ENCODE measurements around the gene IL1RAP.

- TF ChIP-seq POLR2A (conservative IDR thresholded peaks at IDR 0.05): no peak
- no peak for TF ChIP-seq ERF (CRISPR knock-in tag; IDR thresholded peaks at IDR 0.05)
- TF ChIP-seq ZNF57 (CRISPR knock-in tag; IDR thresholded peaks at IDR 0.05): no peak
- TF ChIP-seq ELK1 (CRISPR knock-in tag; IDR thresholded peaks at IDR 0.05): no peak
- no peak for TF ChIP-seq CTCF (IDR thresholded peaks at IDR 0.05 in 2 of 3, conservative IDR thresholded peaks at IDR 0.05 in 1 of 3; ENCODE audit: insufficient read depth in 2 of 3, low read depth in 1 of 3, low read length in 3 of 3)
- no peak for TF ChIP-seq KLF6 (CRISPR knock-in tag; IDR thresholded peaks at IDR 0.05; ENCODE audit: borderline replicate concordance)
- TF ChIP-seq EZH2 (IDR thresholded peaks at IDR 0.05; ENCODE audit: borderline replicate concordance, low read depth, low read length): no peak
- TF ChIP-seq MAZ (CRISPR knock-in tag; conservative IDR thresholded peaks at IDR 0.05 in 1 of 2, IDR thresholded peaks at IDR 0.05 in 1 of 2): no peak
- TF ChIP-seq ZNF644 (tag; IDR thresholded peaks at IDR 0.05; ENCODE audit: low read depth): no peak
Measured at GRCh38 chr3:190575437-190576185, 61.7 kb downstream of the IL1RAP start.
